Activated gamma-delta T cell treated with Interleukin-2 at 50 U/mL for 16 hours (primary cell): ENCODE measurements around the gene LDLRAP1.

Source experiments
- DNase-seq: peaks from one replicate; pipeline ENCODE4 v3.0.0-alpha.2; 2020

Gene LDLRAP1

DNA sequence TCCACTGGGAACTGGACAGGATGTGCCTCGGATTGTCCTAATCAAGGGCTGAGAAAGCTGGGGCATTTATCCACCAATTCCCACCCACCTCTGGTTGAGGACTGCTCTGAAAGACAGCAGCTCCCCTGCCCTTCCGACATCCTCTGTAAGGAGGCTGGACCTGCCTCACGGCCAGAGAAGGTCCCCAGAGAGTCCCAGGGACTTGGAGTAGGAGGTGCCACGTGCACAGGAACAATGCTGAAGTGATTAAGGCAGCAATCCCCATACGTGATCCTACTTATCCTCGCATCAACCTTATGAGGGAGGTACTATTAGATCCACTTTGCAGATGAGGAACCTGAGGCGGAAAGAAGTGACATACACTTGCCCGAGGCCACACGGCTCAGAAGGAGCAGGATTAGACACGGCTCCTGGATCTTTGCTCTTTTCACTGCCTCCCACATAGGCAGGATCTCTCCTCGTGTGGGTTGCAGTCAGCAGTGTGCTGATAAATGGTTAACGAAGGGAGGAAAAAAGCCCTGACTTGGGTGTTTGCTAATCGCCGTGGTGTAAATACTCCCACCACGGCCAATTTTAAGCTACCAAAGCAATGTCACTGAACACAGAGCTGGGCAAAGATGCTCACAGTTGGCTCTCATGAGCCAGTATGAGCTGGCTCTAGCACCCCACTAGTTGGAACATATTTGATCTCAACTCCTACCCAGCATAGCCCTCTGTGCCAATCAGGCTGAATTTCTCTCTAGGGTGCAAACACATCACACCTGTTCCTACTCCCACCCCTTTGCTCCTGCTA is 18.6 kb upstream of the LDLRAP1 start:
- no peak for DNase-seq

- no peak for DNase-seq
These were observed 18.1 kb upstream of the LDLRAP1 start for GRCh38 chr1:25525361-25525688.

DNA sequence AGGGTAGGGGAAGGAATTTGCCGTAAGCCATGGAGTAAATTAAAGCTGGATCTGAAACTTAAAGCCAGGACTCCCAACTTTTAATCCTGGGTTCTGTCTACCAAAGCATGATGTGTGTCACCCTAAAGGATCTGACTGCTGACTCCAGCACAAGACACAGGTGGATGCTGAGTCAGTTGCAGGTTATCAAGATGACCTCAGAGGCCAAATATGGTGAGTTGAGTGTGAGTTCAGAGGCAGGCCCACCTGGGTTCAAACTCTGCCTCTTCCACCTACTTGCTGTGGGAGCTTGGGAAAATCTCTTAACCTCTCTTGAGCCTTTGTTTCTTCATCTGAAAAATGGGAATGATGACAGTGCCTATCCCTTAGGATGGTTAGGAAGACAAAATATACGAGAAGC is 16.7 kb upstream of the LDLRAP1 start:
- no peak for DNase-seq

DNA sequence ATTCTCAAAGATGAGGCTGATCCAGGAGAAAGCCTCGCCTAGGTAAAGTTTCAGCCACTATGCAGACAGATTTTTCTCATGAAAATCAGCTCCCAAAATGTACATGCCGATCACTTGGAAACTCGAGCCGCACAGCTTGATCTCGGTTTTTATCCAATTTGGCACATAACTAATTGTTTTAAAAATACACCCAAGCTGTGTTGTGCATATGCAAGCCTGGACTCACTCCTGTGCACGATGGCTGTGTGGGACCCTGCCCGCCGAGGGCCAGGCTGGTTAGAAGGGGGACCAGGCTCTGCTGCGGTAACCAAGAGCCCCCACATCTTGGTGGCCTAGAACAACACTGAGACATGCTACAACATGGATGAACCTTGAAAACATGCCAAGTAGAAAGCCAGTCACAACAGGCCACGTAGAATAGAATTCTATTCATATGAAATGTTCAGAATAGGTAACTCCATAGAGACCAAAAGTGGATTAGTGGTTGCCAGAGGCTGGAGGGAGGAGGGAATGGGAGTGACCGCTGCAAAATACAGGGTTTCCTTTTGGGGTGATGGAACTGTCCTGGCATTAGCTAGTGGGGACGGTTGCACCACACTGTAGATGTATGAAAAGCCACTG is 16.1 kb upstream of the LDLRAP1 start:
- no peak for DNase-seq

DNA sequence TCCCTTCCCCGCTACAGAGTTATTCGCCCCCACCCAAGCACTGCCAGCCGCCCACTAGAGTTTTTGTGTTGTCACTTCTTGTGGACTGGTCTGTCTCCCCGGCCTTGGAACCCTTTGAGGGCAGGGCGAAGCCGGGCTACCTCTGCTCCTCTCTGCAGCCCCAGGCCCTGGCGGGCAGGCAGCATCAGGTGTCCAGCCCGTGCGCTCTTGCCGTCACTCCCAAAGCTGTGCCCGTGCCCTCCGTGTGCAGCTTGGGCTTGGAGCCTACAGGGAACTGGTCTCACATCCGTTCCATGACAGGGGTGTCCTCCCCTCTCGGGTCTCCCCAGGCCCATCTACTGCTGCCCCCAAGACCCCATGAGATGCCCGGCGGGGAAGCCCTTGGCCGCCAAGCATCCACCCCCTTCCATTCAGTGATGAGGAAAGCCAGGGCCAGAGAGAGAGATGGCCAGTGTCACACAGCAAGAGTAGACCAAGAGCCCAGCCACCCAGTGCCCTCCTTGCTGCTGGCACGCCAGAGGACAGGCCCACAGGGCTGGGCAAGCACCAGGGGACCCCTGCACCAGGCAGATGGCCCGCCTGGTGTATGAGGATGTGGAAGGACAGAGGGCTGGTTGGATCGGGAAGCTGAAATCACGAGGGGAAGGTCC is 15.3 kb upstream of the LDLRAP1 start:
- no peak for DNase-seq

- DNase-seq = no peak
These were observed 14.4 kb upstream of the LDLRAP1 start for GRCh38 chr1:25528881-25529517.

- no peak for DNase-seq
These were observed 13.8 kb upstream of the LDLRAP1 start for GRCh38 chr1:25529518-25530185.

DNA sequence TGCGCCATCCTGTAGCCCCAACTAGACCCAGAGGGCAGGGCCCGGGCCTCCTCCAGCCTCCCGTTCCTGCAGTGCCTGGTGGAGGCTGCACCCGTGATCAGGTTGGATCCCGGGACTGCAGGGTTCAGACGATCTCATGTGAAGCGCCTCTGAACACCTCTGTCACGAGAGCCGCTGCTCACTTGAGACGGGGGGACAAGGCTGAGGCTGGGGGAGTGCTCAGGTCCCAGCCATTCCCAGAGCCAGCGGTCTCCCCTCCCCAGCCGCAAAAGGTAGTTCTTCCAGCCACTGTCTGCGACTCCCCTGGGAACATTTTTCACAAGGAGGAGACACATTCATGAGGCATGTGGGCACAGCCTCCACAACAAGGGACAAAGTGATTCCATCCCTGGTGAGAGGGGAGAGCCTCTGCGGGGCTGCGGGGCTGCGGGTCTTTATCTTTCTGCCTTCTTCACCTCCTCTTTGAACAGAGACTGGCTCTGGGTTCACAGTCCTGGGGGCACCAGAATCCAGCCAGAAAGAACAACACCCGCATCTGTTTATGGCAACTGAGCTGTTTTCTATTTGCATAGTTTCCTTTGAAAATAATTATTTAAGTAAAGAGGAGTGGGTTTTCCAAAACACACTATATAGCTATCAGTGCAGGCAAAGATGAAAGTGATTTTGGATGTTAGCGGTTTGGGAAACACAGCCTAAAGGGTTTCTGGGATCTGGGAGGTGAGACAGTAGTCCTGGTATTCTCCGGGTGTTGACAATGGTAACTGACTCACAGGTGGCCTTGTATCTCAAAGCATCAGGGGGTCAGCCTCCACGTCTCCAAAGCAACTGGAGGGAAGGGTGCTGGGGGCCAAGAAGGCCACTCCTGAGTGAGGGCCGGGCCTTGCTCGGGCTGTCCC is 13.0 kb upstream of the LDLRAP1 start:
- DNase-seq = no peak

DNA sequence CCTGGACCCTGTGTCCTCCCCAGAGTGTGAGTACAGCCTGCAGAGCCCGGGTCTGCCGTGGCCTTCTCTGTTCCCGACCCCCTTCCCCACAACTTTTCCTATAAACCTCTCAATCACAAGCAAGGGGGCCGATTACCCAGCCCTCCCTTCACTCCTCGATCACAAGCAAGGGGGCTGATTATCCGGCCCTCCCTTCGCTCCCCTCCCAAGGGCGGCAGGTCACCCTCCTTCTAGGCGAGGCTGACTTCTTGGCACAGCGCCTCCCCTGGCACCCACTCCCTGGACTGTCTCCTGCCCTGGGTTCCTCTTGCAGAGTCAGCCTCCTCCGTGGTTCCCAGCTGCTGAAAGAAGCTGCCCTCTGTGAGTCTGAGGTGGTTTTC is 12.3 kb upstream of the LDLRAP1 start:
- no peak for DNase-seq

GRCh38 chr1:25532970-25533369 is 10.4 kb upstream of the LDLRAP1 start:
- DNase-seq = no peak

DNA sequence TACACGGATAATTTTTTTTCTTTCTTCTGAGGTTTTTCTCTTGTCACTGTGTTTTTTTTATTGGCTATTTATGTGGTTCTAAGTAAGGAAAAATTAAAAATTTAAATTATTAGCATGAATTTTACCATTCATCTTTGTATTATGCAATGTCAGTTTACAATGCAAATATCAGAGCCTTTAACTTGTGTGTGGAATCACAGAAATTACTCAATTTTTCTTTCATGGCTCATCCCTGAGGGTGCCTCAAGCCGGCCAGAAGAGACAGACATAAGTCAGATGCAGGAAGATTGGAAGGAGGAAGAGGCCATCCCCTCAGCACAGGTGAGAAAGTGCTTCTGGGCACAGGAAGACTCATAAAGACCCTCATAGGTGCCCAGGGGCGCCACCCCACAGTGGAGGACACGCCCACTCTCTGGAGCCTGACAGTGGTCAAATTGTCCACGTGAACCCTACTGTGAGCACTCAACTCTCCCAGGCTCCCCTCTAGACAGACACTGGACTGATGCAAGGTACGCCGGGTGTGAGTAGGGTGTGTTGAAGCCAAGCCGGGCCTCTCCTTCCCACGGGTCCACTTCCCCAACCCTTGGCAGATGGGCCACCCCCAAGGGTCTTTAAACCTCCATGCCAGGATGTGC is 9.5 kb upstream of the LDLRAP1 start:
- DNase-seq = no peak

GRCh38 chr1:25534410-25534788 is 9.0 kb upstream of the LDLRAP1 start:
- no peak for DNase-seq

DNA sequence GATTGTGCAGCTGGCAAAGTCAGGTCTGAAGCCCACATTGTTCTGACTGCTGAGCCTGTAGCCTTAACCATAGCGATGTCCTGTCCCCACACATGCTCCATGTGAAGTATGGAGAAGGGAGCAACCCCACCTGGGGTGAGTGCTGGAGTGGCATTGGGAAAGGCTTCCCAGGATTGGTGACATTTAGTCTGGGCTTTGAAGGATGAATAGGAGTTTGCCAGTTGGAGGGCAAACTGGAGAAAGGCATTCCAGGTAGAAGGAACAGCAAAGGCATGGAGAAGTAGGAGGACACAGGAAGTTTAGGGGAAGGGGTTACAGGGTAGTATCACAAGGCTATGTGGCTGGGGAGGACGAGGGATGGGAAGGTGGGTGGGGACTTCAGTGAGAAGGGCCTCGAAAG is 7.3 kb upstream of the LDLRAP1 start:
- no peak for DNase-seq

- DNase-seq = no peak
These were observed 6.1 kb upstream of the LDLRAP1 start for GRCh38 chr1:25537153-25537831.

DNA sequence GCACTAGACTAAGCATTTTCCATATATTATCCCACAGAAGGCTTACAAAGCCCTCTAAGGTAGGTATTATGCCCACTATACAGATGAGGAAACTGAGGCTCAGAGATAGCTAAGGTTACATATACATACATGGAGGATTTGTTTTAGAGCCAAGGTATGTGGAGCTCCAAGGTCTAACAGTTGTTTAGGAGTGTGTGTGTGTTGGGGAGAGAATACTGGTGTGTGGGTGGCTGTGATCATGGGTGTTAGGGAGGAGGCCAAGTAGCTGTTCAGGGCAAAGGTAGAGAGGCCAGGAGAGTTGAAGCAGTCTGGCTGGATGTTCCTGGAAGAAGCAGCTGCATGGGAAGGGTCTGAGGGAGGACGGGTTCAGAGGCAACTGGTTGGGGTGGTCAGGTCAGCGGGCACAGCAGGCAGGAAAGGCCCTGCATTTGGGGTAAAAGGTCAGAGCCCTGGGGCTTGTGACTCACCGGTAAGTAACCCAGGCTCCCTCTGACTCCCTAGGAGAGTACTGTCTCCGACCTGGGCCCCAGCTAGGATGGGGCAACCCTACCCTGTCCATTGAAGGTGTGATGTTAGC is 5.1 kb upstream of the LDLRAP1 start:
- no peak for DNase-seq

DNA sequence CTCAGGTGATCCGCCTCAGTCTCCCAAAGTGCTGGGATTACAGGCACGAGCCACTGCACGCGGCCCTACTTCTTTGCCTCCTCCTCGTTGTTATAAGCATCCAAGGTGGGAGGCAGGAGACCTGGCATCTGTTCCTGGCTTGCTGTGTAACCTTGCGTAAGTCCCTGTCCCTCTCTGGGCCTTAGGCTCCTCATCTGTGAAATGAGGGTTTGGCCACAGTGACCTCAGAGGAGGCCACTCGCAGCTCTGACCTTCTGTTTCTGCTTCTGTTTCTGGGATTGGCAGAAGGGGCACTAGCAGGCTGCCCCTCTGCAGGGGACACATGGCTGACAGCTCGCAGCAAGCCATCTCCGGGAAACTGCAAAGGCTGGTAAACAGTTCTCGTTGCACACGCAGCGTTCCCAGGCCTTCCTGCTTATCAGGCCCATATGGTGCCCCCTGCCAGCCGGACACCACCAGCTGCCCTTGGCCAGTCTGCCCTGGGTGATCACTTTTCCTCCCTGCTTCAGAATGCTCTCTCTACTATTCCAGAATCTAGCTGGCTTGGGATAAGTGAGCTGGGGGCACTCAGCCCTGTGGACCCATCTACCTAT is 2.6 kb upstream of the LDLRAP1 start:
- DNase-seq = no peak

GRCh38 chr1:25541425-25541824 is 2.0 kb upstream of the LDLRAP1 start:
- DNase-seq = no peak

- no peak for DNase-seq
These were observed 1.3 kb upstream of the LDLRAP1 start for GRCh38 chr1:25541889-25542658.

- no peak for DNase-seq
These were observed 391 bp upstream of the LDLRAP1 start for GRCh38 chr1:25543005-25543424.
